ENCODE data around the gene KRTAP5-2. TPM values are rescaled to one million over a fixed set of nuclear protein-coding genes. Genes with fewer than 3 reads are reported as not detected.
"Not testable (repeated sequence)": the region's sequence is repeated elsewhere in the genome, so short reads cannot be mapped to it uniquely, and the experiment has no call there.

The KRTAP5-2 gene, protein sequence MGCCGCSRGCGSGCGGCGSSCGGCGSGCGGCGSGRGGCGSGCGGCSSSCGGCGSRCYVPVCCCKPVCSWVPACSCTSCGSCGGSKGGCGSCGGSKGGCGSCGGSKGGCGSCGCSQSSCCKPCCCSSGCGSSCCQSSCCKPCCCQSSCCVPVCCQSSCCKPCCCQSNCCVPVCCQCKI
- total RNA-seq (ENCODE audit: insufficient read depth, low replicate concordance), result not detected

DNA sequence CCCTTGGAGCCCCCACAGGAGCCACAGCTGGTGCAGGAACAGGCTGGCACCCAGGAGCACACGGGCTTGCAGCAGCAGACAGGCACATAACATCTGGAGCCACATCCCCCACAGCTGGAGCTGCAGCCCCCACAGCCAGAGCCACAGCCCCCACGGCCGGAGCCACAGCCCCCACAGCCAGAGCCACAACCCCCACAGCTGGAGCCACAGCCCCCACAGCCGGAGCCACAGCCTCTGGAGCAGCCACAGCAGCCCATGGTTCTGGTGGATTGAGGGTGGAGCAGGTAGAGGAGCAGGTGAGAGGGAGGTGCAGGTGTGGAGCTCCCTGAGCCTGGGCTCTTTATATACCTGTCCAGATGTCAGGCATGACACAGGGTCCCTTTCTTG is at the start of gene KRTAP5-2:
TSS of gene KRTAP5-2 (minus strand) at position 301 of the 387 bp plus-strand sequence. CDS start at position 257, 44 bp downstream.
- no peak for DNase-seq (ENCODE audit: low spot score)

DNA sequence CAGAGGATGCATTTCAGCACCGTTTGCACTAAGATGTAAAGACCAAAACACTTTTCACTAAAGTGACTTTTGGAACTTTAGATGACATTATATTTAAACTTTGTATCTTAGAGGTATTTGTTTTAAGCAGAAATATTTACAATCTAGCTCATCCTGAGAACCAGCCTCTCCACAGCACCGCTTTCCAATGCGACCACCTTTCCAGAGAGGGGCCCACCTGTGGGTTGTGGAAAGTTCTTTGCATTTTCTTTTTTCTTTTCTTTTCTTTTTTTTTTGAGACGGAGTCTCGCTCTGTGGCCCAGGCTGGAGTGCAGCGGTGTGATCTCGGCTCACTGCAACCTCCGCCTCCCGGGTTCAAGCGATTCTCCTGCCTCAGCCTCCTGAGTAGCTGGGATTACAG is 48.4 kb upstream of the KRTAP5-2 start:
- DNase-seq (ENCODE audit: low spot score), result not testable (repeated sequence)

DNA sequence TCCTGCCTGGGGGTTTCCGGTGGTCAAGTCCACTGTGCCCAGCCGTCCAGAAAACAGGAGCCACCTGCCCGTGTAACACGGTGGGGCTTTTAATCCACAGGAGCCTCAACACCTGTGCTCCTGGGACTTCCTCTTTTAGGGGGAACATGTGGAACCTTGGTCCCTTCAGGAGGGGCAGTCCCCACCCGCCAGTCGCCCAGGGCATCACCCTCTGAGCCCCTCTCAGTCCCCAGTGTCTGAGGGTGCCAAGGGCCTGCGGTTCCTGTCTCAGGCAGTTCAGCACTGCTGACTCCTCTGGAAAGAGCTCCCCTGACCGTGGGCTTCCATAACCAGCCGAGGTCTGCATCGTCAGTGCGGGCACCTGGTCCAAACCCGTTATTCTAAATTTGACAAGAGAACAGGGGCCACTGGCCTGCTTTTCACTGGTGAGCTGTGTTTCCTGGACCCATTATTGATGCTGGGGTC is 47.3 kb upstream of the KRTAP5-2 start:
- DNase-seq (ENCODE audit: low spot score), result no peak

DNA sequence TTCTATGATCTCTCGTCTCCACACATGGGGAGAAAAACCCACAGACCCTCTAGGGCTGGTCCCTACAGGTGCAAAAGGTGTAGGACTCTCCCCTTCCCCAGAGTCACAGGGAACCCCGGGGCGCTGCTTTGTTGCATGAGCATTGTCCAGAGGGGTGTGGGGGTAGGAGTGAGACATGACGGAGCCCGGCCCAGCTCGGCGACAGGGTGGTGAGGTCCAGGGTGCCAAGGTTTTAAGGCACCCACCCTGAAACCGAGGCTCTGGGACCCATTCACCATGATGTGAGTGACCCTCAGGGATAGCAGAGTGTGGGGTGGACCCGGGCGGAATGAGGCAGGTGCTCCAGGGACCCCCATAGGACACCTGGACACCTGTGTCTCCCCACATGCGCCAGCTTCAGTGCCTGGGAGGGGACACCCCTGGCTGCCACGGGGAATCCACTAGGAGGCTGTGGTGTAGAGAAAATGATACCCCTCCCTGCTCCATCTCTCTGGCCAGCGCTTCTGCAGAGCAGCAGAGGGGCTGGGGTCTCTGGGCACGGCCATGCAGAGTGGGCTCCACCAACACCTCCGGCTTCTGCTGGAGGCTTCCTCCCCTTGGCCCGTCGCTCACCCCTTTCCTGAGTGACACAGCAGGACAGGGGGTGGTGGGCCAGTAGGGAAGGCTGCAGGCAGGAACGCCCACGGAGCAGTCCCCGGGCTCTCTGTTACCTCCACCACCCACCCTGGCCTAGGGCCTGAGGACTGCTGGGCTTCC is 46.7 kb upstream of the KRTAP5-2 start:
- no peak for DNase-seq (ENCODE audit: low spot score)

DNA sequence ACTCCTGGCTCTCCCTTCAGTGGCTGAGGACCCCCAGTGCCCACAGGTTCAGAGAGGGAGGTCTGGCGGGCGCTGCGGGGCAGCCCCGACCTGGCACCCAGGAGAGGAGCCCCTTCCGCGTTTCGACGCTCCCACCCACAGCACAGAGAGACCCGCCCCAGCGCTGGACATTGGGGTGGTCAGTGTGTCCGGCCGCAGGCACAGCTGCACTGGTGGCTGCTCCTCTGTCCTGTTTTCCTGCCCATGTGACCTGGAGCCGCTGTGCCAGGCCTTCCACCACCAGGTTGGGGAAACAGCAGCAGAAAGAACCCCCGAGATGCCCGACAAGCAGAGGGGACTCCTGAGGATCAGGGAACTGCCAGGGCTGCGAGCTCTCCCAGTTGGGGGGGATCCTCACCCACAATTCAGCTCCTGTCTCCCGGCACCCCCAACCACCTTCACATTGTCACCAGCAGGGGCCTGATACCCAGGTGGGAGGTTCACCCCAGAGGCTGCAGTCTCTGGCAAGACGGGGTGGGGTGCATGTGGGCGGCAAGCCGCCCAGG is 45.1 kb upstream of the KRTAP5-2 start:
- no peak for DNase-seq (ENCODE audit: low spot score)

DNA sequence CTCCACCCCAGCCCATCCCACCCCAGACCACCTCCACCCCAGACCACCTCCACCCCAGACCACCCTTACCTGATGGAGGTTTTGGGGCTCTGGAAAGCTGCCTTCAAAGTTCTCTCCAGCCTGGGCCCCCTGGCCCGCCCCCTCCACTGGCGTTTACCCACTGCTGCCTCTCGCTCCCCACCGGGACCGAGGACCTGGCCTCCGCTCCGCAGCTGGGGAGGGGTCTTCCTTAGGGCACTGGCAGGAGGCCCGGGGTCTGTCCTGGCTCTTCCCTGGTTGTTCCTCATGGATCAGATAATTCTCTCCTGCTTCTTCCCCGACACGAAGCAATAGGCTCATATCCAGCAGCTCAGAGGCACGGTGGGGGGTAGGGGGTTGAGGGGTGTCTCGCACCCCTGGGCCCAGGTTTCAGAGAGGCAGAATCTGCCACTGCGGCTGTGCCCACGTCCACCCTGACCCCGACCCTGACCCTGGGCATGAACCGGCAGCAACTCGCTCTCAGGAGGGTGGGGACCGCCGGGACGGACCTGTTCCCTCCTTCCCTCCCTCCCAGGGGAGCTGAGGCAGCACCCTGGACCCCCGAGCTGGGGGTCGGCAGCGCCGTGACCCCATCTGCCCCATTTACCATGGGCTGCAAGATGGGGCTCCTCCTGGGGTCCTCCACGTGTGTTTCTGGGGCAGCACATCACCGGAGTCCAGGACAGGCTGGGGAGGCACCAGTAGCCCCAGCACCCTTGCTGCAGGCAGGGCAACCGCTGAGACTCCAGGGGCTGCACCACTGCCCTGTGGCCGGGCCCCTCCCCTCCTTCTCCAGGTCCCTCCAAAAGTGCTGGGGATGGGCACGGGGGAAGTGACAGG is 44.4 kb upstream of the KRTAP5-2 start:
- no peak for DNase-seq (ENCODE audit: low spot score)

DNA sequence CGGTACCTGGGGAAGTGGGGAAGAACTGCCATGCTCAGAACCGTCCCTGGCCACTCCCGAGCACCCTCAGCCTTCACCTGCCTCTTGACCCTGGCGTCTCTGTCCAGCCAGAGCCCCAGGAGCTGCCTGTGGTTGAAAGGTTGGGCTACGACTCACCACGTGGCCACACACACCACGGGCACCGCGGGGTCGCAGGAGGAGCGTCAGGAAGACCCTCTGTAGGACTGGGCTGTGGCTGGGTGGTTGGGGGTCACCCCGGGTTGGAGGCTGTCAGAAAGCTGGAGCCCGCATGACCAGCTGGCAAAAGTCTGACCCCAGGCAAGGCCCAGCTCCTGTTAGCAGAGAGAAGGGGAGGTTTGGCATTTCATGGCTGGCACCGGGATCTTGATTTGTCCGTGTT is 43.0 kb upstream of the KRTAP5-2 start:
- DNase-seq (ENCODE audit: low spot score), result no peak

DNA sequence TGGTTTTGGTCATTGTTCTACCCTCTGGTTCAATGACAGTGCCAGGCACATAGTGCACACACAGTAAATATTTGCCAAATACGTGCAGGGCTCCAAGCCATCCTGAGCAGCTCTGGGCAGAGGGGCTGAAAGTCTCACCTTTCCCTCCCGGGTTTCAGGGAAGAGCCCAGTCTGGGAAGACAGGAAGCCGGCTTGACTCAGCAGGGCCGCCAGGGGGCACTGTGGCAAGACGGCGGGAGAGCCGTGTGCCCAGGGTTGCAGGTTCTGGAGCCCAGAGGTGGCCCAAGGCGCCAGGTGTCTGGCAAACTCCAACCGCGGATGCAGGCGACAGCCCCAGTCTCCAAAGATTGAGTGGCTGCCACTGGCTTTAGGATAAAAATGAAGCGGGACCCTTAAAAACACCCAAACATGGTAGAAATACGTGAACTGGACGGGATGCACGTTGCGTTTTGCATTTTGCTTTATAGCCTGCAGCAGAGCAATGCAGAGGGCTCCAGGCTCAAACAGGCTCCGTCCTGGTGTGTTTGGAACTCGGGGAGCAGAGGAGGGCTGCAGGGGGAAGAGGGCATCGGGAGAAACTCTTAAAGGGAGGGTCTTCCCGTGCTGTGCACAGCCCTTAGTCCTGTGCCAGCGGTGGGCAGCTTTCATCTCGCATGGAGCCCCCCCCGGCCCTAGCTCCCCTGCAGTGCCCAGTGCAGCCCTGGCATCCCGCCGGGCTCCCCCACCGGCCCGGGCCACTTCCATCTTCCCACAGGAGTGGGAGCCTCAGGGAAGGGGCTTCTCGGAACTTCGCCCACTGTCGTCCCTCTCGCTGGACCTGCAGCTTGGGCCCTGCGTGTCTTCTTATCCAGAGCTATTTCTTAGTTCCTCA is 42.2 kb upstream of the KRTAP5-2 start:
- DNase-seq (ENCODE audit: low spot score), result no peak

DNA sequence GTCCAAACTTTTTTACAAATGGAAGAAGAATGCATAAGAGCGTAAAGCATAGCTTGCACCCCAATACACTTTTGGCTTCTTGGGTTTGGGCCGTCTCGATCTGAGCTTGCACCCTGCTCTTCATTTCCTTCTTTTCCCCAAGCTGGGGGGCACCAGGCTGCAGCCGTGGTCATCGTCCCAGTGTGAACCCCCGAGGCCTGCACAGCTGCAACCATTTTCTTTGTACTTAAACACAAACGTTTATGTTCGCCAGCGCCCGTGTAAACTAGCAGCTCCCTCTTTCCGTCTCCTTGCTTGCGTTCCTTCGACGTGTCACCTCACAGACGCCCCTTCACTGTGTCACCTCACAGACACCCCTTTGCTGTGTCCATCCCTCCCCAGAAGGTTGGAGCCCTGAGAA is 41.6 kb upstream of the KRTAP5-2 start:
- DNase-seq (ENCODE audit: low spot score), result no peak

DNA sequence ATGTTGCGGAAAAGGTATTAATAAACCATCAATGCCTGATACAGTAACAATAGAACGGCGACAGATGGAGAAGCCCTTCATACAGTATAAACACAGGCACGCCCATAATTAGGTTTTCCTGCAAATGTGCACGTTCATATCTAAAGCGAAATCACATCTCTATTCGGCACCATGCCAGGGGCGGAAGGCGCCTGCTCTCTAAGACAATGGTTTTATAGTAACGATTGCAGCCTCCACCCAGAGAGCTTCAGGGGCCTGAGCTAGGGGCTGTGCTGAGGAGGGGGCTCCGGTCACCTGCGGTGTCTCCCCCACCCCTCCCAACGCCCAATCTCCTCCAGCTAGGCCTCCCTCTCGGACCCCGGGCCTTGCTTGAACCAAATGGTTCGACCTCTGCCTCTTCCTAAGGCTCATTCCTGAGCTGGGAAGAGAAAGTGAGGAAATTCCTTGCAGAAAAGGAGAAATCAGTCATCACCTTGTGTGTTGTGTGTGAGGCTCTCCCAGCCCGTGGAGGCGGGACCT is 41.1 kb upstream of the KRTAP5-2 start:
- DNase-seq (ENCODE audit: low spot score), result peak; percentile 26

DNA sequence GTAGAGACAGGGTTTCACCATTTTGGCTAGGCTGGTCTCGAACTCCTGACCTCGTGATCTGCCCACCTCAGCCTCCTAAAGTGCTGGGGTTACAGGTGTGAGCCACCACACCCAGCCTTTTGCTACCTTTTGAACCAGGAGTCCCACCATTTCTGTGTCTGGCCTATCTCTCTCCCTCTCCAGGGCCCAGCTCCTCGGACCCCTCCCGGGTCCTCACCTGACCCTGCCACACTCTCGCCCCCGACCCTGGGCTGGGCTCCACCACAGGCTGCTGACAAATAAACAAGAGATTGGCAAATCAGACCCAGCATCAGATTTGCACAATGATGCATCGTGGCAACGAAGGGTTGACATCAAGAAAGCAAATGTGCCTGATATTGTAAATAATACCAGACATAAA is 40.2 kb upstream of the KRTAP5-2 start:
- no peak for DNase-seq (ENCODE audit: low spot score)

DNA sequence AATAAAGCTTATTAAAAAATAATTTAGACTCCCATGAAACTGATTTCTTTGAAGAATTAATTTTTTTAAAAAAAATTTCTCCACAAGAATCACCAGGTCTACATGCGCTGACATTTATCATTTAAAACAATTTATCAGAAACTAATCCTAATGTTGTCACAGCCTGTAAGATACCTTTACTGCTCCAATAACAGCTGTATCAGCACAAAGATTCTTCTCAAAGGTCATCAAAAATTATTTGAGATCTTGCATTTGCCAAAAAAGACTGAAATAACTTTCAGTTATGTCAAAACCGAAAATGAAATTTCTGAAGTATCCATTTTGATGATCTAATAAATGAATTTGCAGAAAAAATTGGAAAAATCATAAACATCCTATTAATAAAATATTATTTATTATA is 39.5 kb upstream of the KRTAP5-2 start:
- no peak for DNase-seq (ENCODE audit: low spot score)

DNA sequence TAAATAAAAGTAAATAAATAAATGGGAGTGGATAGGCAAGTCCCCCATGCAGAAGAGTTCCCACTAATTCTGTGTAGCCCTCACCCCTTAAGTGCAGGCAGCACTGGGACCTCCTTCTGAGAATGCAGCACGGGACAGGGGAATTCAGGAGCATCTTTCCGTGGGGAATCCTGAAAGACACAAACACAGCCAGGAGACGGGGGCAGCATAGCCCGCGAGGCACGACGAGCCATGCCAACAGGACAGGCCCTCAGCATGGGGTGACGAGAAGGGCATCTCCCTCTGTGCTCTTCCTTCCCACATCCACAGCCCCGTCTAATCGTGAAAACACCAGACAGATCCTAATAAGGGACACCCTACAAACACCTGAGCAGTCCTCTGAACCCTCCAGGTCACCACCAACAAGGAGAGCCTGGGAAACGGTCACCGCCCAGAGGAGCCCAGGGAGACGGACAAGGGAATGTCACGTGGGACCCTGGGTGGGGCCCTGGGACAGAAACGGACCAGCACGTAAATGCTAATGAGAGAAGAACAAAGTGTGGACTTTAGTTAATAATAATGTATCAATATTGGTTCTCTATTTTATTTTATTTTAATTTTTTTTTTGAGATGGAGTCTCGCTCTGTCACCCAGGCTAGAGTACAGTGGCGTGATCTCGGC is 38.3 kb upstream of the KRTAP5-2 start:
- DNase-seq (ENCODE audit: low spot score), result no peak

DNA sequence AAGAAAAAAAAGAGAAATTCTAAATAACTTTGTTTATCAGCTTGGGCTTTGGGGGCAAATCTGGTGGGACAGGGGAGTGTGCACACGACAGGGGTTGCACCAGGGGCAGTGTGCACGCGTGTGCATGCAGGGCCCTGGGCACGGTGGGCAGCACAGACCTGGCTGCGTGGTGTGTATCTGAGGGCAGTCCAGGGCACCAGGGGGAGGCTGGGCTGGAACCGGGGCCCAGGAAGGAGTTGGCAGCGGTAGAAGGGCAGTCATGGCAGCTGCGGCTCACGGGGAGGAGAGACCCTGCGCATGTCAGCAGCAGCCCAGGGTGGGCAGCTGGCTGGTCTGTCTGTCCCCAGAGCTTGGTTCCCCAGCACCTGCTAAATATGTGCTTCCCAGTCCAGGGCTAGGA is 35.8 kb upstream of the KRTAP5-2 start:
- no peak for DNase-seq (ENCODE audit: low spot score)

DNA sequence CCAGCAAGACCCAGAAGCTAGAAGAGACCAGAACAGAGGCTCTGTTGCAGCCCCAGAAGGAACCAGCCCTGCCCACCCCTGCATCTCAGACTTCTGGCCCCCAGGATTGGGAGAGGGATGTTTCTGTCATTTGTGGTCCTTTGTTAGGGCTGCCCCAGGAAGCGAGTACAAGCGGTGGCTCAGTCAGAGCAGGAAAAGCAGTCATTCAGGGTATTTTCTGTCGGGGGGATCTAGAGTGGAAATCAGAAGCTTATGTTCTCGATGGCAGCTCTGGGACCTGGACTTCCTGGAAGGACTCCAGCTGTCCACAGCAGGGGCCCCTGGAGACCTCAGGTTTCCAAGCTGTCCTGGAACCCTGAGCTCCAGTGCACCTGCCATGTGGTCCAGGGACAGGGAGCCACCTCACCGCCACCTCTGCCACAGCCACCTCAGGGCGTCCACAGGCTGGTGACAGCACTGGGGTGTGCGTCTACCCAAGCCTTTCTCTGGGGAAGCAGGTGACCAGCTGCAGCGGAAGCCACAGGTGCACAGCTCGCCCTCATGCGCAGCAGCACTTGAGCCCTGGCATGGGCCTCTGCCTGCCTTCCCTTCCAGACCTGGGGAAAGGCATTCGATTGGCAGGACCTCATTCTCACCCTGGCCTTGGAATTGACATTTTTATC is 34.1 kb upstream of the KRTAP5-2 start:
- no peak for DNase-seq (ENCODE audit: low spot score)

DNA sequence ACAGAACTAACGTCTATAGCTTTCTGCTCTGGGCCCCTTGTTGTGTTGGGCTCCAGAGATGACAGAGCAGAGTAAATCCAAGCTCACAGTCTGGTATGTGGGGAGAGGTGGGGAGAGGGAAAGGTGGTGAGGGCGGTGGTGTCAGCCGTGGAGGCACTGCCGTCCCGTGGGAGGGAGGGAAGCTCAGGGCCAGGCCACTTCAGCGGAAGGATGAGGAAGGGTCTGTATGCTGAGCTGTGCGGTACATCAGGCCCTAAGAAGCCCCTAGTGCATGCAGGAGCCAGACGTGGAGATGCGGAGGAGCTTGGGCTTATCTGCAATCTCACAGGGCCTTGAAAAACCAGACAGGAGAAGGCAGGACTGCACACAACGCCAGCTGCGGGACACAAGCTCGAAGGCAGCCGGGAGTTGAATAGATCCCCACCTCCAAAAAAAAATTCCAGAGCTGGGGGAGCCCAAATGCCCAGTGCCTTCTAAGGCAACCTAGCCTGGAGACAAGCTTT is 33.0 kb upstream of the KRTAP5-2 start:
- no peak for DNase-seq (ENCODE audit: low spot score)

DNA sequence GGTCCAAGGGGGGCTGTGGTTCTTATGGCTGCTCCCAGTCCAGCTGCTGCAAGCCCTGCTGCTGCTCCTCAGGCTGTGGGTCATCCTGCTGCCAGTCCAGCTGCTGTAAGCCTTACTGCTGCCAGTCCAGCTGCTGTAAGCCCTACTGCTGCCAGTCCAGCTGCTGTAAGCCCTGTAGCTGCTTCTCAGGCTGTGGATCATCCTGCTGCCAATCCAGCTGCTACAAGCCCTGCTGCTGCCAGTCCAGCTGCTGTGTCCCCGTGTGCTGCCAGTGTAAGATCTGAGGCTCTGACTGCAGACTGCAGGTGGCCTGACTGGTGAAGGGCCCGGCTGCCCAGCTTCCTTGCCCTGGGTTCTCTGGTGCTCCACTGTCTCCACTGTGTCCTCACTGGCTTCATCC is 32.2 kb upstream of the KRTAP5-2 start:
- no peak for DNase-seq (ENCODE audit: low spot score)

DNA sequence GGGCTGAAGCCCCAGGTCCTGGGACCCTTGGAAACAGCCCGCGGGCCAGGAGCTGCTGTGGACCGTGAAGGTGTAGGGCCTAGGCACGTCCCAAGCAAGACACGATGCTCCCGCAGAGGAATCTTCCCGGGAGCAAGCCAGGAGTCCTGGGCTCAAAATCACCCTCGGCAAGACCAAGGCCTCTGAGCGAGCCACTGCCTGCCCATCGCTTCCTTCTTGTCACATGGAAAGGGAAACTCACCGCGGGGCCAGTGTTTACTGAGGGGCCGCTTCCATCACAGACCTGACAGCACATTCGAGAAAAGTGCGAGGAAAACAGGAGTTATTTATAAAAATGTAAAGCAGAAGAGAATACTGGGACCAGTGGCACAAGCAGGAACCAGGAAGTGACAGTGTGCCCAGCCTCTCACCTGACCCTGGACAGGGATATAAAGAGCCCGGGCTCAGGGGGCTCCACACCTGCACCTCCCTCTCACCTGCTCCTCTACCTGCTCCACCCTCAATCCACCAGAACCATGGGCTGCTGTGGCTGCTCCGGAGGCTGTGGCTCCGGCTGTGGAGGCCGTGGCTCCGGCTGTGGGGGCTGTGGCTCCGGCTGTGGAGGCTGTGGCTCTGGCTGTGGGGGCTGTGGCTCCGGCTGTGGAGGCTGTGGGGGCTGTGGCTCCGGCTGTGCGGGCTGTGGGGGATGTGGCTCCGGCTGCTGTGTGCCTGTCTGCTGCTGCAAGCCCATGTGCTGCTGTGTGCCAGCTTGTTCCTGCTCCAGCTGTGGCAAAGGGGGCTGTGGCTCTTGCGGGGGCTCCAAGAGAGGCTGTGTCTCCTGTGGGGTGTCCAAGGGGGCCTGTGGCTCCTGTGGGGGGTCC is 31.5 kb upstream of the KRTAP5-2 start, which contains the start of gene KRTAP5-5:
TSS of gene KRTAP5-5 (plus strand) at position 450 of the 860 bp plus-strand sequence. CDS start at position 516, 66 bp downstream.
- DNase-seq (ENCODE audit: low spot score), result no peak

All from umbilical cord (tissue), 2 donors.